ENCODE results near the gene DDX1.

DNA sequence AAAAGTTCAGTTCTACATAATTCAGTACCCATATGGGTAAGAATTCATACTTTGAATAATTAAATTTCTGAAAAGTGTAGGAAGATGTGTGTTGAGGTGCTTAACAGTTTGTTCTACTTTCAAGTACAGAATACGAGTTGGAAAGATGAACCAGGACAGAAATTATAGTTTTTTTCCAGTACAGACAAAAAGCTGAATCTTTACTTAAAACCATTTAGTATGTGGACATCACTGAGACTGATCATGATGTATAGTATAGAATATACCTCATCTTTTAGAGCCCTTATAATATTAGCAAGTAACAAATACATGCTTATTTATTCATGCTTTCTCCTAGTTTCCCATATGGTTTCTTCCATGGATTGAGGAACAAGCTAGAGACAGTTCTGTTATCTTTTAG is 10.0 kb downstream of the DDX1 start:
- TF ChIP-seq POLR2A (IDR thresholded peaks at IDR 0.05; ENCODE audit: low read depth, low read length) (no peak), CTCF (IDR thresholded peaks at IDR 0.05; ENCODE audit: extremely low read depth in 1 of 2, insufficient read depth in 1 of 2, low read depth in 1 of 2, low read length in 2 of 2) (no peak), EZH2 (IDR thresholded peaks at IDR 0.05; ENCODE audit: borderline replicate concordance, low read depth, low read length, severe bottlenecking) (no peak), POLR2AphosphoS5 (IDR thresholded peaks at IDR 0.05; ENCODE audit: insufficient read depth, low read depth, low read length) (no peak), JUN (IDR thresholded peaks at IDR 0.05; ENCODE audit: borderline replicate concordance, insufficient read depth, insufficient read length, low read depth) (no peak), MYC (IDR thresholded peaks at IDR 0.05; ENCODE audit: low read depth, low read length) (no peak)
- TF ChIP-seq, protein P1, sequence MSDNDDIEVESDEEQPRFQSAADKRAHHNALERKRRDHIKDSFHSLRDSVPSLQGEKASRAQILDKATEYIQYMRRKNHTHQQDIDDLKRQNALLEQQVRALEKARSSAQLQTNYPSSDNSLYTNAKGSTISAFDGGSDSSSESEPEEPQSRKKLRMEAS (IDR thresholded peaks at IDR 0.05; ENCODE audit: insufficient read depth, insufficient read length): no peak

All from endothelial cell of umbilical vein (primary cell).